Activated gamma-delta T cell (primary cell): ENCODE data around the gene HOXD12.

Experiments
- DNase-seq: peaks from one replicate; lab custom pipeline; 2025; lab: John Stamatoyannopoulos, UW

The HOXD12 gene

DNA sequence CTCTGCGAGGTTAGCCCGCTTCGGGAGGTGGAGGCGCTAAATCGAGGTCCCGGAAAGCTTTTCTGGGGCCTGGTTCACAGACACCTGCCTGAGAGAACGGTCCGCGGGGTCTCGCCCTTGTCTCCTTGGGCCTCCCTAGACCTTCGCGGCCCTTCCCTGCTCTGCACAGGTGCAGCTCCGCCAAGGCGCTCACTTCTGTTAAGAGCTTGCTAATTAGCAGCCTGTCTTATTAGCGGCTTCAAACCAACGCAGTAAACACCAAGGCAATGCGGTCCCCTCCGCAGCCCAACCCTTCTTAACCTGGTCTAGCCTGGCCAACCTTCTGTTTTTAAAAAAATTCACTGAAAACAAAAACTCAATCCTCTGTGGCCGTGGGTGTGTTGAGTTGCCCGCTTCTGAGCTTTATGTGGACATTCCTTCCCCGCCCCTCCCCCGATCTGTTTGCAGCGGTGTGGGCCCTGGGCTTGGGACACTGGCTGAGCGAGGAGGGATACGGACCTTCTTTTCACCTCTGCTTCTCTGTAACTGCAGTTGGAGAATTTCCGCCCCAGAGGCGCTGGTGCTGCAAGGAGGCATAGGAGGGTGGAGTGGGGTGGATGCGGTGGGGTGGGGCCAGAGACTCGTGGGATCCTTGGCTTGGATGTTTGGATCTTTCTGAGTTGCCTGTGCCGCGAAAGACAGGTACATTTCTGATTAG, 48.4 kb downstream of the HOXD12 start:
- DNase-seq: no peak

- no peak for DNase-seq
Measured at GRCh38 chr2:176148751-176149421, 49.3 kb downstream of the HOXD12 start.

DNA sequence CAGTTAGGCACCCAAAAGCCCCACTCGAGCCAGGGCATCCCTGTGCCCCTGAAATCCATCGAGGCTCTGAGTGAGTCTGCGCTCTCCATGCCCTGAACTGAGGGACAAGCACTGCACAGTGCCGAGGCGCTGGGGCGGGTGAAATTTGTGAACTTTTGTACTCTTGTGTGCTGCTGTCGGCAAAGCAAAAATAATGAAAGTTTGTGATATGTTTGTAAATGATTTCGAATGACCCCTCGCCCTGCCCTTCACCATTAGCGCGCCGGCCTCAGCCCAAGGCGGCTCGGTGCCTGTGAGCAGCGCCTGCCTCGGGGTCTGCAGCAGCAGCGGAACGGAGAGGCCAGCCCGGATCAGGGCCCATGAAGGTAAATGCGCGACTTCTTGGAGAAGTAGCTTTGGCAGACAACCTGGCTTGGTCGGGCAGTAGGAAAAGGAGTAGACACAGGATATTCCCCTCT, 49.9 kb downstream of the HOXD12 start:
- DNase-seq: no peak

- no peak for DNase-seq
Measured at GRCh38 chr2:176149939-176150583, 50.5 kb downstream of the HOXD12 start.

GRCh38 chr2:176150584-176151441, 51.2 kb downstream of the HOXD12 start:
- DNase-seq: no peak

- DNase-seq: no peak
Measured at GRCh38 chr2:176151442-176152287, 52.1 kb downstream of the HOXD12 start, which contains the start of gene HOXD4. Gene HOXD4, plus strand, starts transcription at chr2:176151550. Its CDS starts 84 bp downstream, at chr2:176151634.
